Keratinocyte (primary cell): ENCODE results near the gene KSR1. TPM values are rescaled to one million over a fixed set of nuclear protein-coding genes. Genes with fewer than 3 reads are reported as not detected.

Experiments
- DNase-seq: peaks from one replicate; pipeline ENCODE4 v3.0.0-alpha.2; 2011; ENCODE audit warnings: low read depth, missing footprints, low spot score
- FAIRE-seq: peaks from 2 replicates; lab custom pipeline; 2011; peaks lifted over from hg19 to GRCh38; lab: Jason Lieb, UNC
- H2AFZ ChIP-seq: 2 replicates; pipeline ENCODE4 v1.6.0; 2012; ENCODE audit warnings: low read length, control low read depth, inconsistent platforms; ENCODE audit not compliant: control insufficient read depth
- H3K27ac ChIP-seq: 2 replicates; pipeline ENCODE4 v1.5.1; 2011; ENCODE audit warnings: low read length; ENCODE audit not compliant: control insufficient read depth, insufficient read depth
- H3K27me3 ChIP-seq: 3 replicates; pipeline ENCODE4 v1.6.0; 2011; ENCODE audit warnings: low read length; ENCODE audit not compliant: control insufficient read depth, insufficient read depth; ENCODE audit errors: extremely low read depth
- H3K36me3 ChIP-seq, 2 experiments: 2 replicates in 1 of 2; 3 replicates in 1 of 2; pipeline ENCODE4 v1.5.1; 2011; ENCODE audit warnings: low read length in 2 of 2, mild to moderate bottlenecking in 1 of 2; ENCODE audit not compliant: control insufficient read depth in 2 of 2, insufficient read depth in 2 of 2; ENCODE audit errors: extremely low read depth in 1 of 2
- H3K4me1 ChIP-seq: 3 replicates; pipeline ENCODE4 v1.5.1; 2011; ENCODE audit warnings: low read length; ENCODE audit not compliant: control insufficient read depth, insufficient read depth; ENCODE audit errors: extremely low read depth
- H3K4me2 ChIP-seq: 3 replicates; pipeline ENCODE4 v1.6.0; 2011; ENCODE audit warnings: low read depth, low read length; ENCODE audit not compliant: control insufficient read depth, insufficient read depth; ENCODE audit errors: extremely low read depth
- H3K4me3 ChIP-seq, 3 experiments: fragments of 200-600 bp in 1 of 3; sonication (generic) in 1 of 3; 2 replicates in 2 of 3; 3 replicates in 1 of 3; pipeline ENCODE4 v1.5.1; 2011 to 2016; ENCODE audit warnings: low read length in 3 of 3, mild to moderate bottlenecking in 3 of 3, control low read depth in 2 of 3, inconsistent platforms in 1 of 3, low read depth in 1 of 3, mixed read lengths in 1 of 3, mixed run types in 1 of 3, moderate library complexity in 1 of 3; ENCODE audit not compliant: control insufficient read depth in 2 of 3, insufficient read depth in 2 of 3; ENCODE audit errors: extremely low read depth in 1 of 3
- H3K79me2 ChIP-seq: 2 replicates; pipeline ENCODE4 v1.6.0; 2012; ENCODE audit warnings: low read length; ENCODE audit not compliant: control insufficient read depth, insufficient read depth
- H3K9ac ChIP-seq: 3 replicates; pipeline ENCODE4 v1.6.0; 2011; ENCODE audit warnings: low read length; ENCODE audit not compliant: control insufficient read depth, insufficient read depth; ENCODE audit errors: extremely low read depth
- H3K9me1 ChIP-seq: 3 replicates; pipeline ENCODE4 v1.6.0; 2011; ENCODE audit warnings: low read length; ENCODE audit not compliant: control insufficient read depth, insufficient read depth; ENCODE audit errors: extremely low read depth
- H3K9me3 ChIP-seq: 2 replicates; pipeline ENCODE4 v1.5.1; 2012; ENCODE audit warnings: low read depth, low read length; ENCODE audit not compliant: control insufficient read depth
- H4K20me1 ChIP-seq: 3 replicates; pipeline ENCODE4 v1.6.0; 2011; ENCODE audit warnings: low read length; ENCODE audit not compliant: control insufficient read depth, insufficient read depth; ENCODE audit errors: extremely low read depth
- EZH2 ChIP-seq: IDR thresholded peaks from one replicate; pipeline ENCODE4 v1.6.1; 2012; ENCODE audit warnings: inconsistent platforms, mild to moderate bottlenecking, low read length, moderate library complexity
- dilution Hi-C: fragments of 300-500 bp; cut with MboI; formaldehyde crosslinking; loops from one replicate; pipeline ENCODE4 v1.7.0; 2020; ENCODE audit warnings: low sequenced_read_pairs; ENCODE audit not compliant: extremely low pct_ligation_motif_present
- polyA plus RNA-seq, 5 experiments: library from polyadenylated mRNA; depleted of rRNA in 3 of 5; stranded (reverse) in 3 of 5; stranded (forward) in 1 of 5; unstranded in 1 of 5; fragments of >200 nt; gene quantifications; 1 replicate in 1 of 5; 2 replicates in 3 of 5; 3 replicates in 1 of 5; pipeline versions ENCODE4 v1.2.1 to v1.2.3, GENCODE V29; 2011 to 2012; ENCODE audit warnings: missing spikeins in 2 of 5, low read depth in 1 of 5, low replicate concordance in 1 of 5
- TF ChIP-seq, protein P1 (sequence below), 3 experiments: IDR thresholded peaks in 1 of 3; conservative IDR thresholded peaks in 1 of 3; optimal IDR thresholded peaks in 1 of 3; 2 replicates in 2 of 3; 3 replicates in 1 of 3; pipeline versions ENCODE3 to v1.5.1; 2011; ENCODE audit warnings: low read length in 3 of 3, mild to moderate bottlenecking in 3 of 3, moderate library complexity in 2 of 3, control low read depth in 1 of 3, inconsistent platforms in 1 of 3; ENCODE audit not compliant: insufficient read depth in 2 of 3; ENCODE audit errors: extremely low read depth in 1 of 3

KSR1 gene
- polyA plus RNA-seq, 1 donor (not counting 4 experiments of a cell fraction or from before 2014, with no cell fraction given), result 1.3 TPM

- TF ChIP-seq, protein P1, sequence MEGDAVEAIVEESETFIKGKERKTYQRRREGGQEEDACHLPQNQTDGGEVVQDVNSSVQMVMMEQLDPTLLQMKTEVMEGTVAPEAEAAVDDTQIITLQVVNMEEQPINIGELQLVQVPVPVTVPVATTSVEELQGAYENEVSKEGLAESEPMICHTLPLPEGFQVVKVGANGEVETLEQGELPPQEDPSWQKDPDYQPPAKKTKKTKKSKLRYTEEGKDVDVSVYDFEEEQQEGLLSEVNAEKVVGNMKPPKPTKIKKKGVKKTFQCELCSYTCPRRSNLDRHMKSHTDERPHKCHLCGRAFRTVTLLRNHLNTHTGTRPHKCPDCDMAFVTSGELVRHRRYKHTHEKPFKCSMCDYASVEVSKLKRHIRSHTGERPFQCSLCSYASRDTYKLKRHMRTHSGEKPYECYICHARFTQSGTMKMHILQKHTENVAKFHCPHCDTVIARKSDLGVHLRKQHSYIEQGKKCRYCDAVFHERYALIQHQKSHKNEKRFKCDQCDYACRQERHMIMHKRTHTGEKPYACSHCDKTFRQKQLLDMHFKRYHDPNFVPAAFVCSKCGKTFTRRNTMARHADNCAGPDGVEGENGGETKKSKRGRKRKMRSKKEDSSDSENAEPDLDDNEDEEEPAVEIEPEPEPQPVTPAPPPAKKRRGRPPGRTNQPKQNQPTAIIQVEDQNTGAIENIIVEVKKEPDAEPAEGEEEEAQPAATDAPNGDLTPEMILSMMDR (optimal IDR thresholded peaks at IDR 0.05 in 1 of 3, IDR thresholded peaks at IDR 0.05 in 1 of 3, conservative IDR thresholded peaks at IDR 0.05 in 1 of 3; ENCODE audit: extremely low read depth in 1 of 3, insufficient read depth in 2 of 3, low read length in 3 of 3), result no peak
- no peak for TF ChIP-seq EZH2
- H3K4me1 ChIP-seq, result no peaks in the 10 kb centered on the region
- no peak overlapping the region for H3K4me3 ChIP-seq
- H3K27me3 ChIP-seq, result no peaks in the 10 kb centered on the region
- no peak overlapping the region for H2AFZ ChIP-seq
- no peak overlapping the region for H3K27ac ChIP-seq
- FAIRE-seq, result no peak
- no peaks in the 10 kb centered on the region for H3K9me3 ChIP-seq
- no peak overlapping the region for H3K9ac ChIP-seq
- H3K79me2 ChIP-seq, result no peaks in the 10 kb centered on the region
- H3K36me3 ChIP-seq, result no peaks in the 10 kb centered on the region
- no peak overlapping the region for H3K4me2 ChIP-seq
- DNase-seq, result no peak
- dilution Hi-C loops, result no loop called here
- no peaks in the 10 kb centered on the region for H4K20me1 ChIP-seq
- H3K9me1 ChIP-seq, result no peaks in the 10 kb centered on the region
Observed at GRCh38 chr17:27579897-27580321, 123.7 kb downstream of the KSR1 start.

DNA sequence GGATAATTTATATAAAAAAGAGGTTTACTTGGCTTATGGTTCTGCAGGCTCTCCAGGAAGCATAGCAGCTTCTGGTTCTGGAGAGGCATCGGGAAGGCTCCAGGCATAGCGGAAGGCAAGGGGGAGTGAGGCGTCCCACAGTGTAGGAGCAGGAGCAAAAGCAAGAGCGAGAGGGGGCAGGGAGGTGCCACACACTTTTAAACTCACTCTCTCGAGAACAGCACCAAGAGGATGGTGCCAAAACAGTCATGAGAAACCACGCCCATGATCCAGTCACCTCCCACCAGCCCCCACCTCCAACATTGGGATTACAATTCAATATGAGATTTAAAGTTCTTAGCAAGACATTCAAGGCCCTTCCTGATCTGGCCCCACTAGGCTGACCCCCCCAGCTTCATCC is 124.8 kb downstream of the KSR1 start:
- H3K27ac ChIP-seq, result no peak overlapping the region
- no peaks in the 10 kb centered on the region for H3K36me3 ChIP-seq
- no peaks in the 10 kb centered on the region for H3K79me2 ChIP-seq

More for the DNA sequence above, 124.8 kb downstream of the KSR1 start:
- TF ChIP-seq, protein P1 (optimal IDR thresholded peaks at IDR 0.05 in 1 of 3, IDR thresholded peaks at IDR 0.05 in 1 of 3, conservative IDR thresholded peaks at IDR 0.05 in 1 of 3; ENCODE audit: extremely low read depth in 1 of 3, insufficient read depth in 2 of 3, low read length in 3 of 3), result no peak
- no peak for TF ChIP-seq EZH2
- no peaks in the 10 kb centered on the region for H3K9me1 ChIP-seq
- dilution Hi-C loops, result no loop called here
- no peaks in the 10 kb centered on the region for H3K9me3 ChIP-seq
- no peak overlapping the region for H3K4me2 ChIP-seq
- no peaks in the 10 kb centered on the region for H3K4me1 ChIP-seq
- FAIRE-seq, result no peak
- H3K9ac ChIP-seq, result no peak overlapping the region
- no peak overlapping the region for H3K4me3 ChIP-seq
- no peak for DNase-seq
- H2AFZ ChIP-seq, result no peak overlapping the region
- H4K20me1 ChIP-seq, result no peaks in the 10 kb centered on the region
- no peaks in the 10 kb centered on the region for H3K27me3 ChIP-seq
